ENCODE results near the gene CPEB4. TPM values are rescaled to one million over a fixed set of nuclear protein-coding genes. Genes with fewer than 3 reads are reported as not detected.

The CPEB4 gene
- total and polyA plus RNA-seq, 12 donors = 34.4 to 381 (median 149) TPM

GRCh38 chr5:173848986-173849596, 39.1 kb upstream of the CPEB4 start:
- Histone ChIP-seq H3K27ac (no peak overlapping the region), H3K4me1 (replicated peaks in 1 of 2) (peaks cover 0 to 20% of the 10 kb centered on the region in 2 donors), H3K4me3 (no peak overlapping the region), H3K9me3 (replicated peaks in 1 of 3) (no peaks in the 10 kb centered on the region), H3K27me3 (no peaks in the 10 kb centered on the region), H3K36me3 (replicated peaks in 1 of 2) (no peaks in the 10 kb centered on the region)
- intact Hi-C loops (cut with DNase I) = no loop called here
- no peak for TF ChIP-seq POLR2A (IDR thresholded peaks at IDR 0.05)
- TF ChIP-seq, protein P1, sequence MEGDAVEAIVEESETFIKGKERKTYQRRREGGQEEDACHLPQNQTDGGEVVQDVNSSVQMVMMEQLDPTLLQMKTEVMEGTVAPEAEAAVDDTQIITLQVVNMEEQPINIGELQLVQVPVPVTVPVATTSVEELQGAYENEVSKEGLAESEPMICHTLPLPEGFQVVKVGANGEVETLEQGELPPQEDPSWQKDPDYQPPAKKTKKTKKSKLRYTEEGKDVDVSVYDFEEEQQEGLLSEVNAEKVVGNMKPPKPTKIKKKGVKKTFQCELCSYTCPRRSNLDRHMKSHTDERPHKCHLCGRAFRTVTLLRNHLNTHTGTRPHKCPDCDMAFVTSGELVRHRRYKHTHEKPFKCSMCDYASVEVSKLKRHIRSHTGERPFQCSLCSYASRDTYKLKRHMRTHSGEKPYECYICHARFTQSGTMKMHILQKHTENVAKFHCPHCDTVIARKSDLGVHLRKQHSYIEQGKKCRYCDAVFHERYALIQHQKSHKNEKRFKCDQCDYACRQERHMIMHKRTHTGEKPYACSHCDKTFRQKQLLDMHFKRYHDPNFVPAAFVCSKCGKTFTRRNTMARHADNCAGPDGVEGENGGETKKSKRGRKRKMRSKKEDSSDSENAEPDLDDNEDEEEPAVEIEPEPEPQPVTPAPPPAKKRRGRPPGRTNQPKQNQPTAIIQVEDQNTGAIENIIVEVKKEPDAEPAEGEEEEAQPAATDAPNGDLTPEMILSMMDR (IDR thresholded peaks at IDR 0.05) = no peak
- DNase-seq = no peak
- 52 to 97% (median 80%) methylated on average over 2 of the region's 2 CpGs for WGBS, 4 donors

DNA sequence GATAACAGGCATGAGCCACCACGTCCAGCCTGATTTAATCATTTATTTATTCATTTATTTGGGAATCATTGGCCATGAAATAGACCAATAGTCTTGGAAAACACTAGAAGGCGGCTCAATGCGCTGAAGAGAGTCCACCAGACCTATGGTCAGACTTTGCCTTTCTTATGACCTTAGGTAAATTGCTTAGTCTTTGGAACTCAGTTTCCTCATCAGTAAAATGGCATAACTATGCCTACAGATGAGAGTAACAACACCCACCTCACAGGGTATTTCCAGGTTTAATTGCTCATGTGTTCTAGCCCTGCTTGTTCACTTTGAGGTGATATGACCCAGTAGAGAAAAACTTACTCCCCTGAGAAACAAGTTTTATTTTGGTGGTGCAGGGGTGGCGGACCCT, 38.2 kb upstream of the CPEB4 start:
- H3K27ac ChIP-seq = peak overlapping the region in 1 of 5 donors; percentile 64
- no peak for DNase-seq
- intact Hi-C loops (cut with DNase I) = no loop called here
- H3K36me3 ChIP-seq (replicated peaks in 1 of 2) = no peaks in the 10 kb centered on the region
- 94 to 100% (median 99%) methylated on average over 4 of the region's 4 CpGs for WGBS, 4 donors
- no peak overlapping the region for H3K4me3 ChIP-seq
- H3K9me3 ChIP-seq (replicated peaks in 1 of 3) = no peaks in the 10 kb centered on the region
- no peak for TF ChIP-seq POLR2A (IDR thresholded peaks at IDR 0.05)
- TF ChIP-seq, protein P1 (IDR thresholded peaks at IDR 0.05) = no peak
- H3K4me1 ChIP-seq (replicated peaks in 1 of 2) = peaks cover 0 to 20% of the 10 kb centered on the region in 2 donors
- H3K27me3 ChIP-seq = no peaks in the 10 kb centered on the region

DNA sequence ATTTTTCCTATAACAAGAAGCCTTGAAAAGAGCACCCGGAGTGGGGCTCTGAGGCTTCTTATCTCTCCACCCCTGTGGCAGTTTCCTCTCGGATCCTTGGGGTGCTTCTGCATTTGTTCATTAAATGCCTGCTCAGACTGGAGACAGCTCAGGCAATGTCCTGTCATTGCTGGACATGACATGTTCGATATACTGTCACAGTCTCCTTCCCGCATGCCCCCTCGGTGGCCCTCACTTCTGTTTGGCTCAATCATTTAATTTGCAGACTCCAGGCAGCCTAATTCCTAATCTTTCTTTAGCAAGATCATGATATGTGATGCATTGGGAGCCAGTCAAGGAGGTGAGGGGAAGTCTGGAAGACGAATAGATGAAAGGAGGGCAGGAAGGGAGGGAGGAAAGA, 37.5 kb upstream of the CPEB4 start:
- Histone ChIP-seq H3K9me3 (replicated peaks in 1 of 3) (no peaks in the 10 kb centered on the region), H3K36me3 (replicated peaks in 1 of 2) (no peaks in the 10 kb centered on the region), H3K27ac (peak overlapping the region in 1 of 5 donors; percentile 64), H3K4me1 (replicated peaks in 1 of 2) (peaks cover 0 to 26% of the 10 kb centered on the region in 2 donors), H3K4me3 (no peak overlapping the region), H3K27me3 (no peaks in the 10 kb centered on the region)
- intact Hi-C loops (cut with DNase I) = no loop called here
- 29 to 54% (median 36%) methylated on average over 6 of the region's 6 CpGs for WGBS, 4 donors
- peak in 3 of 7 donors; percentile 37 to 62 (median 43) for DNase-seq
- no peak for TF ChIP-seq POLR2A (IDR thresholded peaks at IDR 0.05)
- TF ChIP-seq, protein P1 (IDR thresholded peaks at IDR 0.05) = no peak

- Histone ChIP-seq H3K27me3 (no peaks in the 10 kb centered on the region), H3K27ac (no peak overlapping the region), H3K4me1 (replicated peaks in 1 of 2) (peaks cover 0 to 26% of the 10 kb centered on the region in 2 donors), H3K4me3 (no peak overlapping the region), H3K36me3 (replicated peaks in 1 of 2) (no peaks in the 10 kb centered on the region), H3K9me3 (replicated peaks in 1 of 3) (no peaks in the 10 kb centered on the region)
- intact Hi-C loops (cut with DNase I) = no loop called here
- DNase-seq = no peak
- no peak for TF ChIP-seq POLR2A (IDR thresholded peaks at IDR 0.05)
- TF ChIP-seq, protein P1 (IDR thresholded peaks at IDR 0.05) = no peak
- 74 to 86% (median 83%) methylated on average over 10 of the region's 10 CpGs for WGBS, 4 donors
Measured at GRCh38 chr5:173851595-173852243, 36.4 kb upstream of the CPEB4 start.

Data from adrenal gland (tissue), 12 donors.